H1 (cell line): Measurements from ENCODE around the gene DENND11. TPM values are rescaled to one million over a fixed set of nuclear protein-coding genes. Genes with fewer than 3 reads are reported as not detected.

Experiments
- HDAC6 ChIP-seq: IDR thresholded peaks from one replicate; pipeline ENCODE4 v1.7.1; 2012; ENCODE audit warnings: low read depth, mild to moderate bottlenecking, inconsistent platforms, low read length, moderate library complexity
- KDM1A ChIP-seq: fragments of 200-600, 300-600 bp; sonication (generic); IDR thresholded peaks from 2 replicates; pipeline ENCODE4 v1.7.1; 2016; ENCODE audit warnings: mild to moderate bottlenecking, low read length, borderline replicate concordance
- polyA plus RNA-seq, 7 experiments: library from polyadenylated mRNA; depleted of rRNA in 3 of 7; stranded (reverse) in 5 of 7; unstranded in 2 of 7; fragments of >200 nt in 5 of 7; fragments of 200-250 nt in 2 of 7; gene quantifications; 1 replicate in 5 of 7; 2 replicates in 1 of 7; 4 replicates in 1 of 7; pipeline versions ENCODE4 v1.2.1 to v1.2.3, GENCODE V29; 2011 to 2013; ENCODE audit warnings: missing spikeins in 2 of 7, mixed read lengths in 2 of 7
- total RNA-seq: library from RNA; stranded (reverse); fragmentation: NEBNext Ultra II Directional; extraction: Animal tissue kit (Norgen Biotek cat#: 25700); gene quantifications from 2 replicates; pipeline ENCODE4 v1.2.1, GENCODE V29; 2021
- TF ChIP-seq, protein P1 (sequence below): fragments of 300-600 bp; sonication (generic); IDR thresholded peaks from 2 replicates; pipeline ENCODE4 v1.7.1; 2012; ENCODE audit warnings: low read length, moderate library complexity, mild to moderate bottlenecking, inconsistent platforms; ENCODE audit not compliant: insufficient replicate concordance

Gene DENND11
- total and polyA plus RNA-seq, 2 of the 8 experiments (the other 6 are each of a cell fraction or from before 2014, with no cell fraction given): 8.0 to 26.8 TPM

GRCh38 chr7:141742229-141742628 lies 40.3 kb upstream of the DENND11 start (continued):
- TF ChIP-seq, protein P1, sequence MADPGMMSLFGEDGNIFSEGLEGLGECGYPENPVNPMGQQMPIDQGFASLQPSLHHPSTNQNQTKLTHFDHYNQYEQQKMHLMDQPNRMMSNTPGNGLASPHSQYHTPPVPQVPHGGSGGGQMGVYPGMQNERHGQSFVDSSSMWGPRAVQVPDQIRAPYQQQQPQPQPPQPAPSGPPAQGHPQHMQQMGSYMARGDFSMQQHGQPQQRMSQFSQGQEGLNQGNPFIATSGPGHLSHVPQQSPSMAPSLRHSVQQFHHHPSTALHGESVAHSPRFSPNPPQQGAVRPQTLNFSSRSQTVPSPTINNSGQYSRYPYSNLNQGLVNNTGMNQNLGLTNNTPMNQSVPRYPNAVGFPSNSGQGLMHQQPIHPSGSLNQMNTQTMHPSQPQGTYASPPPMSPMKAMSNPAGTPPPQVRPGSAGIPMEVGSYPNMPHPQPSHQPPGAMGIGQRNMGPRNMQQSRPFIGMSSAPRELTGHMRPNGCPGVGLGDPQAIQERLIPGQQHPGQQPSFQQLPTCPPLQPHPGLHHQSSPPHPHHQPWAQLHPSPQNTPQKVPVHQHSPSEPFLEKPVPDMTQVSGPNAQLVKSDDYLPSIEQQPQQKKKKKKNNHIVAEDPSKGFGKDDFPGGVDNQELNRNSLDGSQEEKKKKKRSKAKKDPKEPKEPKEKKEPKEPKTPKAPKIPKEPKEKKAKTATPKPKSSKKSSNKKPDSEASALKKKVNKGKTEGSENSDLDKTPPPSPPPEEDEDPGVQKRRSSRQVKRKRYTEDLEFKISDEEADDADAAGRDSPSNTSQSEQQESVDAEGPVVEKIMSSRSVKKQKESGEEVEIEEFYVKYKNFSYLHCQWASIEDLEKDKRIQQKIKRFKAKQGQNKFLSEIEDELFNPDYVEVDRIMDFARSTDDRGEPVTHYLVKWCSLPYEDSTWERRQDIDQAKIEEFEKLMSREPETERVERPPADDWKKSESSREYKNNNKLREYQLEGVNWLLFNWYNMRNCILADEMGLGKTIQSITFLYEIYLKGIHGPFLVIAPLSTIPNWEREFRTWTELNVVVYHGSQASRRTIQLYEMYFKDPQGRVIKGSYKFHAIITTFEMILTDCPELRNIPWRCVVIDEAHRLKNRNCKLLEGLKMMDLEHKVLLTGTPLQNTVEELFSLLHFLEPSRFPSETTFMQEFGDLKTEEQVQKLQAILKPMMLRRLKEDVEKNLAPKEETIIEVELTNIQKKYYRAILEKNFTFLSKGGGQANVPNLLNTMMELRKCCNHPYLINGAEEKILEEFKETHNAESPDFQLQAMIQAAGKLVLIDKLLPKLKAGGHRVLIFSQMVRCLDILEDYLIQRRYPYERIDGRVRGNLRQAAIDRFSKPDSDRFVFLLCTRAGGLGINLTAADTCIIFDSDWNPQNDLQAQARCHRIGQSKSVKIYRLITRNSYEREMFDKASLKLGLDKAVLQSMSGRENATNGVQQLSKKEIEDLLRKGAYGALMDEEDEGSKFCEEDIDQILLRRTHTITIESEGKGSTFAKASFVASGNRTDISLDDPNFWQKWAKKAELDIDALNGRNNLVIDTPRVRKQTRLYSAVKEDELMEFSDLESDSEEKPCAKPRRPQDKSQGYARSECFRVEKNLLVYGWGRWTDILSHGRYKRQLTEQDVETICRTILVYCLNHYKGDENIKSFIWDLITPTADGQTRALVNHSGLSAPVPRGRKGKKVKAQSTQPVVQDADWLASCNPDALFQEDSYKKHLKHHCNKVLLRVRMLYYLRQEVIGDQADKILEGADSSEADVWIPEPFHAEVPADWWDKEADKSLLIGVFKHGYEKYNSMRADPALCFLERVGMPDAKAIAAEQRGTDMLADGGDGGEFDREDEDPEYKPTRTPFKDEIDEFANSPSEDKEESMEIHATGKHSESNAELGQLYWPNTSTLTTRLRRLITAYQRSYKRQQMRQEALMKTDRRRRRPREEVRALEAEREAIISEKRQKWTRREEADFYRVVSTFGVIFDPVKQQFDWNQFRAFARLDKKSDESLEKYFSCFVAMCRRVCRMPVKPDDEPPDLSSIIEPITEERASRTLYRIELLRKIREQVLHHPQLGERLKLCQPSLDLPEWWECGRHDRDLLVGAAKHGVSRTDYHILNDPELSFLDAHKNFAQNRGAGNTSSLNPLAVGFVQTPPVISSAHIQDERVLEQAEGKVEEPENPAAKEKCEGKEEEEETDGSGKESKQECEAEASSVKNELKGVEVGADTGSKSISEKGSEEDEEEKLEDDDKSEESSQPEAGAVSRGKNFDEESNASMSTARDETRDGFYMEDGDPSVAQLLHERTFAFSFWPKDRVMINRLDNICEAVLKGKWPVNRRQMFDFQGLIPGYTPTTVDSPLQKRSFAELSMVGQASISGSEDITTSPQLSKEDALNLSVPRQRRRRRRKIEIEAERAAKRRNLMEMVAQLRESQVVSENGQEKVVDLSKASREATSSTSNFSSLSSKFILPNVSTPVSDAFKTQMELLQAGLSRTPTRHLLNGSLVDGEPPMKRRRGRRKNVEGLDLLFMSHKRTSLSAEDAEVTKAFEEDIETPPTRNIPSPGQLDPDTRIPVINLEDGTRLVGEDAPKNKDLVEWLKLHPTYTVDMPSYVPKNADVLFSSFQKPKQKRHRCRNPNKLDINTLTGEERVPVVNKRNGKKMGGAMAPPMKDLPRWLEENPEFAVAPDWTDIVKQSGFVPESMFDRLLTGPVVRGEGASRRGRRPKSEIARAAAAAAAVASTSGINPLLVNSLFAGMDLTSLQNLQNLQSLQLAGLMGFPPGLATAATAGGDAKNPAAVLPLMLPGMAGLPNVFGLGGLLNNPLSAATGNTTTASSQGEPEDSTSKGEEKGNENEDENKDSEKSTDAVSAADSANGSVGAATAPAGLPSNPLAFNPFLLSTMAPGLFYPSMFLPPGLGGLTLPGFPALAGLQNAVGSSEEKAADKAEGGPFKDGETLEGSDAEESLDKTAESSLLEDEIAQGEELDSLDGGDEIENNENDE: no peak
- no peak for TF ChIP-seq KDM1A
- TF ChIP-seq HDAC6: no peak
